DND-41 (cell line): ENCODE measurements around the gene TNFSF18.
A peak's percentile ranks its signal among the peaks of the same experiment; 100 is the strongest.

Experiments
- ATAC-seq: fragments of 200-7000 bp; cut with Tn5 transposase; 3 replicates; pipeline ENCODE4 v1.9.1; 2021; ENCODE audit warnings: low read depth; ENCODE audit not compliant: insufficient read depth
- DNase-seq: peaks from one replicate; pipeline ENCODE4 v3.0.0-alpha.2; 2020
- H2AFZ ChIP-seq: 2 replicates; pipeline ENCODE4 v1.6.0; 2012; ENCODE audit warnings: low read depth, low read length
- H3K27ac ChIP-seq: 2 replicates; pipeline ENCODE4 v1.5.1; 2012; ENCODE audit warnings: low read length, inconsistent platforms
- H3K27me3 ChIP-seq: fragments of 200-600 bp; sonication (generic); 2 replicates; pipeline ENCODE4 v1.6.0; 2012; ENCODE audit warnings: low read length, mild to moderate bottlenecking, inconsistent platforms; ENCODE audit not compliant: insufficient read depth, poor library complexity
- H3K36me3 ChIP-seq: 2 replicates; pipeline ENCODE4 v1.5.1; 2012; ENCODE audit warnings: low read length, inconsistent platforms; ENCODE audit not compliant: insufficient read depth
- H3K4me1 ChIP-seq: 2 replicates; pipeline ENCODE4 v1.5.1; 2012; ENCODE audit warnings: mild to moderate bottlenecking, low read length; ENCODE audit not compliant: insufficient read depth
- H3K4me2 ChIP-seq: 2 replicates; pipeline ENCODE4 v1.6.0; 2012; ENCODE audit warnings: mild to moderate bottlenecking, moderate library complexity, low read length, inconsistent platforms; ENCODE audit not compliant: insufficient read depth
- H3K4me3 ChIP-seq, 2 experiments: fragments of 200-600 bp in 1 of 2; shearing (Covaris generic) in 1 of 2; 2 replicates each; pipeline ENCODE4 v1.5.1; 2012 to 2016; ENCODE audit warnings: inconsistent platforms in 2 of 2, low read length in 2 of 2, mild to moderate bottlenecking in 2 of 2, low read depth in 1 of 2, moderate library complexity in 1 of 2
- H3K79me2 ChIP-seq: 2 replicates; pipeline ENCODE4 v1.6.0; 2012; ENCODE audit warnings: low read length, inconsistent platforms; ENCODE audit not compliant: insufficient read depth
- H3K9ac ChIP-seq: 2 replicates; pipeline ENCODE4 v1.6.0; 2012; ENCODE audit warnings: low read depth, mild to moderate bottlenecking, inconsistent platforms, low read length, moderate library complexity
- H3K9me3 ChIP-seq: 2 replicates; pipeline ENCODE4 v1.5.1; 2012; ENCODE audit warnings: low read length, moderate library complexity, mild to moderate bottlenecking, inconsistent platforms; ENCODE audit not compliant: insufficient read depth, severe bottlenecking
- H4K20me1 ChIP-seq: 2 replicates; pipeline ENCODE4 v1.6.0; 2012; ENCODE audit warnings: low read length; ENCODE audit not compliant: insufficient read depth
- CTCF ChIP-seq: IDR thresholded peaks from 2 replicates; pipeline ENCODE4 v1.5.1; 2012; ENCODE audit warnings: borderline replicate concordance, low read length, moderate library complexity, mild to moderate bottlenecking; ENCODE audit not compliant: poor library complexity, severe bottlenecking; ENCODE audit errors: extremely low read depth
- EZH2 ChIP-seq: IDR thresholded peaks from 3 replicates; pipeline ENCODE4 v1.6.1; 2012; ENCODE audit warnings: borderline replicate concordance, low read depth, mild to moderate bottlenecking, moderate library complexity, low read length, inconsistent platforms; ENCODE audit not compliant: severe bottlenecking

The TNFSF18 gene

GRCh38 chr1:173048621-173049321 lies 2.0 kb downstream of the TNFSF18 start:
- Histone ChIP-seq H2AFZ (no peak overlapping the region), H3K27me3 (no peaks in the 10 kb centered on the region), H3K4me3 (no peak overlapping the region), H3K4me1 (peaks cover 5% of the 10 kb centered on the region), H3K9me3 (no peaks in the 10 kb centered on the region), H3K27ac (no peak overlapping the region), H3K36me3 (no peaks in the 10 kb centered on the region), H3K79me2 (no peaks in the 10 kb centered on the region), H3K9ac (no peak overlapping the region), H3K4me2 (no peak overlapping the region), H4K20me1 (no peaks in the 10 kb centered on the region)
- TF ChIP-seq EZH2 (no peak), CTCF (no peak)
- DNase-seq = no peak
- ATAC-seq = no peak

GRCh38 chr1:173044656-173045055 lies 6.1 kb downstream of the TNFSF18 start:
- Histone ChIP-seq H3K27ac (no peak overlapping the region), H3K9ac (no peak overlapping the region), H3K27me3 (no peaks in the 10 kb centered on the region), H3K36me3 (no peaks in the 10 kb centered on the region), H3K4me2 (no peak overlapping the region), H3K4me1 (peaks cover 19% of the 10 kb centered on the region), H3K79me2 (no peaks in the 10 kb centered on the region), H2AFZ (no peak overlapping the region), H4K20me1 (no peaks in the 10 kb centered on the region), H3K4me3 (no peak overlapping the region), H3K9me3 (no peaks in the 10 kb centered on the region)
- no peak for TF ChIP-seq EZH2
- no peak for TF ChIP-seq CTCF
- DNase-seq = no peak
- no peak for ATAC-seq

GRCh38 chr1:173043253-173043652 lies 7.5 kb downstream of the TNFSF18 start:
- Histone ChIP-seq H3K27me3 (no peaks in the 10 kb centered on the region), H3K36me3 (no peaks in the 10 kb centered on the region), H3K9ac (no peak overlapping the region), H3K79me2 (no peaks in the 10 kb centered on the region), H3K4me3 (no peak overlapping the region), H3K4me2 (no peak overlapping the region), H3K4me1 (peaks cover 19% of the 10 kb centered on the region), H3K27ac (peak overlapping the region; percentile 46), H3K9me3 (no peaks in the 10 kb centered on the region), H2AFZ (no peak overlapping the region), H4K20me1 (no peaks in the 10 kb centered on the region)
- ATAC-seq (peak; percentile 80), DNase-seq (no peak)
- TF ChIP-seq CTCF = no peak
- TF ChIP-seq EZH2 = no peak

GRCh38 chr1:173042806-173043205 lies 7.9 kb downstream of the TNFSF18 start:
- Histone ChIP-seq H3K9me3 (no peaks in the 10 kb centered on the region), H3K36me3 (no peaks in the 10 kb centered on the region), H3K9ac (no peak overlapping the region), H2AFZ (no peak overlapping the region), H3K4me2 (no peak overlapping the region), H3K4me1 (peaks cover 19% of the 10 kb centered on the region), H3K79me2 (no peaks in the 10 kb centered on the region), H3K27ac (peak overlapping the region; percentile 46), H3K4me3 (no peak overlapping the region), H4K20me1 (no peaks in the 10 kb centered on the region), H3K27me3 (no peaks in the 10 kb centered on the region)
- ATAC-seq (no peak), DNase-seq (no peak)
- TF ChIP-seq CTCF (no peak), EZH2 (no peak)
